Breast epithelium (tissue), 4 donors: Measurements from ENCODE around the gene C6orf62. TPM values are rescaled to one million over a fixed set of nuclear protein-coding genes. Genes with fewer than 3 reads are reported as not detected.
"Not testable (repeated sequence)": the region's sequence is repeated elsewhere in the genome, so short reads cannot be mapped to it uniquely, and the experiment has no call there.

Source experiments
- DNase-seq, 2 donors: peaks; one replicate each; pipeline ENCODE4 v3.0.0-alpha.2; 2019; ENCODE audit warnings: low spot score in 2 of 2
- H3K27ac ChIP-seq, 2 donors: fragments of 200-600 bp; sonication (generic) in 1 of 2; one replicate each; pipeline ENCODE4 v1.5.1; 2016 to 2019; ENCODE audit warnings: mild to moderate bottlenecking in 1 of 2
- H3K27me3 ChIP-seq, 2 donors: fragments of 200-600 bp; sonication (generic) in 1 of 2; one replicate each; pipeline versions ENCODE4 v1.5.1 to v1.6.0; 2017 to 2019; ENCODE audit warnings: control low read depth in 1 of 2, mild to moderate bottlenecking in 1 of 2
- H3K36me3 ChIP-seq: fragments of 200-600 bp; one replicate; pipeline ENCODE4 v1.5.1; 2019
- H3K4me1 ChIP-seq, 2 donors: fragments of 200-600 bp; sonication (generic); one replicate each; pipeline ENCODE4 v1.5.1; 2016 to 2019; ENCODE audit warnings: control low read depth in 1 of 2
- H3K4me3 ChIP-seq, 3 donors: fragments of 200-600 bp; sonication (generic); 1 replicate in 2 of 3; 2 replicates in 1 of 3; pipeline ENCODE4 v1.5.1; 2016 to 2019; ENCODE audit warnings: mild to moderate bottlenecking in 3 of 3, moderate library complexity in 2 of 3
- H3K9me3 ChIP-seq, 2 donors: fragments of 200-600 bp; sonication (generic) in 1 of 2; one replicate each; pipeline ENCODE4 v1.5.1; 2016 to 2019; ENCODE audit warnings: control low read depth in 1 of 2
- CTCF ChIP-seq, 3 donors: fragments of 450-650 bp; IDR thresholded peaks; one replicate each; pipeline ENCODE4 v1.5.1; 2016 to 2017; ENCODE audit warnings: antibody characterized with exemption in 3 of 3, mild to moderate bottlenecking in 3 of 3, moderate library complexity in 3 of 3
- POLR2A ChIP-seq: fragments of 450-650 bp; IDR thresholded peaks from one replicate; pipeline ENCODE4 v1.6.1; 2016; ENCODE audit warnings: antibody characterized with exemption, mild to moderate bottlenecking, moderate library complexity
- POLR2AphosphoS5 ChIP-seq, 3 donors: sonication (generic); formaldehyde crosslinking; IDR thresholded peaks; one replicate each; pipeline ENCODE4 v1.6.1; 2017; ENCODE audit warnings: antibody characterized with exemption in 3 of 3
- intact Hi-C: fragments of 100-400 bp; cut with DNase I; formaldehyde crosslinking; loops from one replicate; pipeline ENCODE4 v1.15.1; 2023; ENCODE audit warnings: low total_unique reads
- total RNA-seq, 3 donors: library from RNA; depleted of rRNA; stranded (reverse); fragments of >200 nt; gene quantifications; one replicate each; pipeline ENCODE4 v1.1.0, GENCODE V29; 2016

The C6orf62 gene
- total RNA-seq, 3 donors from 2014 or later: 57.0 to 86.1 (median 66.1) TPM

- Histone ChIP-seq H3K27me3 (no peaks in the 10 kb centered on the region), H3K27ac (peak overlapping the region in 1 of 2 donors; percentile 19), H3K4me1 (no peaks in the 10 kb centered on the region), H3K36me3 (peaks cover 7% of the 10 kb centered on the region), H3K4me3 (no peak overlapping the region), H3K9me3 (no peaks in the 10 kb centered on the region)
- intact Hi-C loops: no loop called here
- no peak for TF ChIP-seq CTCF (IDR thresholded peaks at IDR 0.05)
- no peak for DNase-seq
Measured at GRCh38 chr6:24699521-24700359, 19.2 kb downstream of the C6orf62 start.

GRCh38 chr6:24696097-24696496 lies 22.9 kb downstream of the C6orf62 start:
- intact Hi-C loops: no loop called here
- H3K4me1 ChIP-seq: no peaks in the 10 kb centered on the region

GRCh38 chr6:24695635-24696034 lies 23.3 kb downstream of the C6orf62 start:
- peak in 2 of 3 donors; percentile 52 to 67 for TF ChIP-seq CTCF (IDR thresholded peaks at IDR 0.05)
- intact Hi-C loops, H3K27ac ChIP-seq, H3K4me3 ChIP-seq, H3K4me1 ChIP-seq, H3K36me3 ChIP-seq, H3K27me3 ChIP-seq, DNase-seq, H3K9me3 ChIP-seq: not testable (repeated sequence)

More at GRCh38 chr6:24696097-24696496, 22.9 kb downstream of the C6orf62 start:
- H3K36me3 ChIP-seq: no peaks in the 10 kb centered on the region
- DNase-seq: no peak
- H3K4me3 ChIP-seq: no peak overlapping the region
- TF ChIP-seq CTCF (IDR thresholded peaks at IDR 0.05) (no peak), POLR2AphosphoS5 (IDR thresholded peaks at IDR 0.05) (no peak), POLR2A (no peak)
- no peaks in the 10 kb centered on the region for H3K9me3 ChIP-seq
- no peak overlapping the region for H3K27ac ChIP-seq
- H3K27me3 ChIP-seq: no peaks in the 10 kb centered on the region

- DNase-seq: no peak
- Histone ChIP-seq H3K27ac (no peak overlapping the region), H3K4me3 (no peak overlapping the region), H3K4me1 (no peaks in the 10 kb centered on the region), H3K9me3 (no peaks in the 10 kb centered on the region), H3K27me3 (no peaks in the 10 kb centered on the region), H3K36me3 (no peaks in the 10 kb centered on the region)
- TF ChIP-seq POLR2AphosphoS5 (IDR thresholded peaks at IDR 0.05) (no peak), CTCF (IDR thresholded peaks at IDR 0.05) (no peak), POLR2A (no peak)
- intact Hi-C loops: no loop called here
Measured at GRCh38 chr6:24694198-24694597, 24.8 kb downstream of the C6orf62 start.

- Histone ChIP-seq H3K27me3 (no peaks in the 10 kb centered on the region), H3K4me3 (no peak overlapping the region), H3K27ac (no peak overlapping the region), H3K4me1 (no peaks in the 10 kb centered on the region), H3K36me3 (no peaks in the 10 kb centered on the region), H3K9me3 (no peaks in the 10 kb centered on the region)
- no peak for DNase-seq
- TF ChIP-seq POLR2AphosphoS5 (IDR thresholded peaks at IDR 0.05) (no peak), POLR2A (no peak), CTCF (IDR thresholded peaks at IDR 0.05) (no peak)
- intact Hi-C loops: no loop called here
Measured at GRCh38 chr6:24692848-24693592, 25.9 kb downstream of the C6orf62 start.
